Stimulated activated CD8-positive, alpha-beta memory T cell treated with anti-CD3 and anti-CD28 coated beads, Interleukin-15, amount 100 ng/mL, for 24 hours (primary cell): Measurements from ENCODE around the gene DDX1.
"Not testable (repeated sequence)": the region's sequence is repeated elsewhere in the genome, so short reads cannot be mapped to it uniquely, and the experiment has no call there.

Experiments
- DNase-seq: peaks from one replicate; pipeline ENCODE4 v3.0.0-alpha.2; 2020; ENCODE audit warnings: low read depth

DDX1 gene

DNA sequence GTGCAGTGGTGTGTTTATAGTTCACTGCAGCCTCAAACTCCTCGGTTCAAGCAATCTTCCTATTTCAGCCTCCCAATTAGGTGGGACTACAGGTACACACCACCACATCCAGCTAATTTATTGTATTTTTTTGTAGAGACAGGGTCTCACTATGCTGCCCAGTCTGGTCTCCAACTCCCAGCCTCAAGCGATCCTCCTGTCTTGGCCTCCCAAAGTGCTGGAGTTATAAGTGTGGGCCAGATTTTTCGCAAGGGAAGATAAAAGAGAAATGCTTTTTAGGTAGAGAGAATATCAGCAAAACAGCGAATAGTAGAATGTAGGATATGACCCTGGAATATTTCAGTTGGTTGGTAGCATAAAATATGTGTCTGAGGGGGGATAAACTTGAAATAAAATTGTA lies 4.3 kb downstream of the DDX1 start:
- no peak for DNase-seq

DNA sequence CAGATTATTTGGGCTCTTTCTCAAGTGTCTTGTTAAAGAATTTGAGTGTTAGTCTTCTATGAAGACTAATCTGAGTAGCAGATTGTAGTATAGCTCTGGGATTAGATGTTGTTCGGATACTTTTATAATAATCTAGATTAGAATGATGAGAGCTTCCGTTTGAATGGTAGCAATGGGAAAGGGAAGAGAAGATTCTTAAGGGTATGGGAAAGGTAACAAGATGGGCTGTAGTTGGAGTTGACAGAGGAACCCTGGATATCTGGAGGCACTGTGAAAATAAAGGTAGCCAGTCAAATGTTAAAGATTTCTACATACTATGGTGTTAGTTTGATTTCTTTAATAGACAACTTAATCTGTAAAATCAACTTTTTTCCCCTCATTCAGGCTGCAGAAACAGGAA lies 4.7 kb downstream of the DDX1 start:
- no peak for DNase-seq

- no peak for DNase-seq
These were observed 5.3 kb downstream of the DDX1 start for GRCh38 chr2:15596968-15597367.

DNA sequence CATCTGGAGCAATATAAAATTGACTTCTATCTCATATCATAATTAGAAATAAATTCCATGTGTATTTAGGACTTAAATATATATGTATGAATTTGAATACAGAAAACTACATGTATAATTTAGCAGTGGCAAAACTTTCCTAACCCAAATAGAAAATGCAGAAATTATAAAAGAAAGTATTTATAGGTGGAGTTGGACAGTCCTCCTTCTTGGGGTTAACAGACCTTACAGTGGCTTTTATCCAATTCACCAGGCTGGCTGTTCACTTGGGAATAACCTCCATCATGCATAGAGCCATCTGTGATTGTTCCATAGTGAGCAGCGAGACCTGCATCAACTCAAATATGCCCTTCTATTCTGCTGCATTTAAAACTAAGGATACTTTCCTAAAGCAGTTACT lies 8.3 kb downstream of the DDX1 start:
- no peak for DNase-seq

DNA sequence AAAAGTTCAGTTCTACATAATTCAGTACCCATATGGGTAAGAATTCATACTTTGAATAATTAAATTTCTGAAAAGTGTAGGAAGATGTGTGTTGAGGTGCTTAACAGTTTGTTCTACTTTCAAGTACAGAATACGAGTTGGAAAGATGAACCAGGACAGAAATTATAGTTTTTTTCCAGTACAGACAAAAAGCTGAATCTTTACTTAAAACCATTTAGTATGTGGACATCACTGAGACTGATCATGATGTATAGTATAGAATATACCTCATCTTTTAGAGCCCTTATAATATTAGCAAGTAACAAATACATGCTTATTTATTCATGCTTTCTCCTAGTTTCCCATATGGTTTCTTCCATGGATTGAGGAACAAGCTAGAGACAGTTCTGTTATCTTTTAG lies 10.0 kb downstream of the DDX1 start:
- DNase-seq: no peak

DNA sequence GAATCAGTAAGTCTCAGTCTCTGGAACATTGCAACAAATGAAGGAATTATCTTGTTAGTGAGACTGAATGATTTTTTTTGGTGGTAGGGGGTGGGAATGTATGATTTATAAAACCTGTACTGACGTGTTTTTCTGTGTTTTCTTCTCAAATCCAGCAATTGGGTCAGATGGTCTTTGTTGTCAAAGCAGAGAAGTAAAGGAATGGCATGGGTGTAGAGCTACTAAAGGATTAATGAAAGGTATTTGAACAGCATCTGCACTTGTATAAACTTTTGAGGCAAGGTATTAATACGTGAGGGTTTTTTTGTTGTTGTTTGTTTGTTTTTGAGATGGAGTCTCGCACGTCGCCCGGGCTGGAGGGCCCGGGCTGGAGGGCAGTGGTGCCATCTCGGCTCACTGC lies 10.7 kb downstream of the DDX1 start:
- DNase-seq: no peak

GRCh38 chr2:15603044-15603765 lies 11.5 kb downstream of the DDX1 start:
- no peak for DNase-seq

GRCh38 chr2:15603948-15604347 lies 12.3 kb downstream of the DDX1 start:
- DNase-seq: no peak

DNA sequence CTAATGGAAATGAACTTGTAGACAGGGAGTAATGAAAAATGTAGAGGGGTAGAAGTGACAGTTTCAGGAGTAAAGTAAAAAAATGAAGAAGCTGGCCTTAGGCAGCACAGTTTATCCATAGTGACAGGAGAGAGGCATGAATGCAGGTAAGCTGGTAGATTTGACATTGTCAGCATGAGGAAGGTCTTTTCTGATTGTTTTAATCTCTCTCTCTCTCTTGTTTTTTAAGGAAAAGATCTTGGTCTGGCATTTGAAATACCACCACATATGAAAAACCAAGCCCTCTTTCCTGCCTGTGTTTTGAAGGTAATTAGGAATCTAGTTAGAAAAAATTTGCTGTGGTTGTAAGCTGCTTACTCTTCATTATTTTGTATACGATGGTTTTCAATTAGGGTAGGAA lies 14.1 kb downstream of the DDX1 start:
- no peak for DNase-seq

DNA sequence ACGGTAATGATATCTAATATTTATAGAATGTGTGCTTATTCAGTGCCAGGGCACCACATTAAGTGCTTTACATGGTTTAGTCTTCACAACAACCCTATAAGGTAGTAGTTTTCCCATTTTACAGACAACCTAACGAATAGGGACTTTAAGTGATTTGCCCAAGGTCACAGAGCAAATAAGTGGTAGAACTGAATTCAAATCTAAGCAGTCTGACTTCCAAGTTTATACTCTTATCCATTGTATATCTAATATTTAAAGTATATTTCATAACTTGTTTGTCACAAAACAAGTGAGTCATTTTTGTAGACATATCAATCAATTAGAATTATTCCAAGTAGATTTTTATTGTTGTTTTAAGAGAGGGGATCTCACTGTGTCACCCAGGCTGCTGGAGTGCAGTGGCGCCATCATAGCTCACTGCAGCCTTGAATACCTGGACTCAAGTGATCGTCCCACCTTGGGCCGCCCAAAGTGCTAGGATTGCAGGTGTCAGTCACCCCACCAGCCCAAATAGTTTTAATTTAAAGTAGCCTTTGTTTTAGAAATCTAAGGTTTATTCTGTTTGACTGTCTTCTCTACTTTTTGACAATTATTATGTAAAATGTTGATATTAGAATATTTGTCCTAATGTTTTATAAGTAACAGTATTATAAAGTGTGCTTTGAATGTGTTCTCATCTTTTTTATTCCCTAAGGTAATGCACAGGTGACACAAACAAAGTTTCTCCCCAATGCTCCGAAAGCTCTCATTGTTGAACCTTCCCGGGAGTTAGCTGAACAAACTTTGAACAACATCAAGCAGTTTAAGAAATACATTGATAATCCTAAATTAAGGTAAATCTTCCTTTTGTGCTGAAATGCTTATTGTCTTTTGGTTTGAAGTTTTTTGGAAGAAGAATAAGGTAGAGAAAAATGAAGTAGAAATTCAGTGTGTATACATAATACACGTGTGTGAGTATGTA lies 15.1 kb downstream of the DDX1 start:
- DNase-seq: no peak

DNA sequence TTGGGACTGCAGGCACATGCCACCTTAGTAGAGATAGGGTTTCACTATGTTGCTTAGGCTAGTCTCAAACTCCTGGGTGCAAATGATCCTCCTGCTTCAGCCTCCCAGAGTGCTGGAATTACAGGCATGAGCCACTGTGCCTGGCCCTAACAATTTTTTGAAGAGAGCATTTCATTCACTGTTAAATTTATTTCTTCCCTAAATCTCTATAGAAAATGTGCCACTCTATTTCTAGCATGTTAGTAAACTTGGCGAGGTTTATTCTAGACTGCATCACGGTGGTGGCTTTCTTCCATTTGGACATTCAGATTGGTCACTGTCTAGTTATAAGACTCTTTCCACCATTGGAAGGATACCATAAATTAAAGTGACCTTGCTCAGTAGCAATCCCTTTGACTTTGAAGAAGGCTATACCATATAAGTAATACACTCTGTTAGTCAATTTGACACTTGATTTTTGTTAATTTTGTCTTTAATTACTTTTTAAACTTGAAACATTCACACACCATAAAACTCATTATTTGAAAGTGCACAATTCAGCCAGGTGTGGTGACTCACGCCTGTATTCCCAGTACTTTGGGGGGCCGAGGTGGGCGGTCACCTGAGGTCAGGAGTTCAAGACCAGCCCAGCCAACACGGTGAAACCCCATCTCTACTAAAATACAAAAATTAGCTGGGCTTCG lies 16.2 kb downstream of the DDX1 start:
- DNase-seq: no peak

DNA sequence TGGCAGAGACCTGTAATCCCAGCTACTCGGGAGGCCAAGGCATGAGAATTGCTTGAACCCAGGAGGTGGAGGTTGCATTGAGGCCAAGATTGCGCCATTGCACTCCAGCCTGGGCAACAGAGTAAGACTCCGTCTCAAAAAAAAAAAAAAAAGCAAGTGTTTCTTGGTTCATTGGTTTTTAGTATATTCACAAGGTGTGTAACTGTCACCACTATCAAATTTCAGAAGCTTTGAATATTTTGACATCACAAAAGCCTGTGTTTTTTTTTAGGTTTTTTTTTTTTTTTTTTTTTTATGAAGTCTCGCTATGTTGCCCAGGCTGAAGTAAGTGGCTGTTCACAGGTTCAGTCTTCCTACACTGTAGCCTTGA lies 16.7 kb downstream of the DDX1 start:
- DNase-seq: no peak

- DNase-seq: no peak
These were observed 17.8 kb downstream of the DDX1 start for GRCh38 chr2:15609341-15610042.

DNA sequence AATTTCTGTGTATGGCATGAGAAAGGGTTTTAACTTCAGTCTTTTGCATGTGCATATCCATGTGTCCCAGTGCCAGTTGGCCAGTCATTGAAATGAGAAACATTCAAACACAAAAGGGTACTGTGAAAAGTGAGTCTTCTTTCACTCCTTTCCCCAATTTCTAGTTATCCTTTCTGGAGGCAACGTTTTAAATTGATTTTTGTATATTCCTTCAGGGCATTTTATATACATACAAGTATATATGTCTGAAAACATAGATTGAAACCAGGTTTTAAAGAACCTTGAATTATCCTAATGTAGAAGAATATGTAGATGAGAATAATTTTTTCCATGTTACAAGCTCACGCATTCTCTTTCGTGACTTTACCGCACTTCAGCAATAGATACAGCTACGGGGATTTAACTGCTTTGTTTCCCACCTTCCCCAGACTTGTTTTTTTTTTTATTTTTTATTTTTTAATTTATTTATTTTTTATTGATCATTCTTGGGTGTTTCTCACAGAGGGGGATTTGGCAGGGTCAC lies 18.8 kb downstream of the DDX1 start:
- no peak for DNase-seq

DNA sequence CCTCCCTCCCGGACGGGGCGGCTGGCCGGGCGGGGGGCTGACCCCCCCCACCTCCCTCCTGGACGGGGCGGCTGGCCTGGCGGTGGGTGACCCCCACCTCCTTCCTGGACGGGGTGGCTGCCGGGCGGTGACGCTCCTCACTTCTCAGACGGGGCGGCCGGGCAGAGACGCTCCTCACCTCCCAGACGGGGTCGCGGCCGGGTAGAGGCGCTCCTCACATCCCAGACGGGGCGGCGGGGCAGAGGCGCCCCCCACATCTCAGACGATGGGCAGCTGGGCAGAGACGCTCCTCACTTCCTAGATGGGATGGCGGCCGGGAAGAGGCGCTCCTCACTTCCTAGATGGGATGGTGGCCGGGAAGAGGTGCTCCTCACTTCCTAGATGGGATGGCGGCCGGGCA lies 20.4 kb downstream of the DDX1 start:
- not testable (repeated sequence) for DNase-seq

DNA sequence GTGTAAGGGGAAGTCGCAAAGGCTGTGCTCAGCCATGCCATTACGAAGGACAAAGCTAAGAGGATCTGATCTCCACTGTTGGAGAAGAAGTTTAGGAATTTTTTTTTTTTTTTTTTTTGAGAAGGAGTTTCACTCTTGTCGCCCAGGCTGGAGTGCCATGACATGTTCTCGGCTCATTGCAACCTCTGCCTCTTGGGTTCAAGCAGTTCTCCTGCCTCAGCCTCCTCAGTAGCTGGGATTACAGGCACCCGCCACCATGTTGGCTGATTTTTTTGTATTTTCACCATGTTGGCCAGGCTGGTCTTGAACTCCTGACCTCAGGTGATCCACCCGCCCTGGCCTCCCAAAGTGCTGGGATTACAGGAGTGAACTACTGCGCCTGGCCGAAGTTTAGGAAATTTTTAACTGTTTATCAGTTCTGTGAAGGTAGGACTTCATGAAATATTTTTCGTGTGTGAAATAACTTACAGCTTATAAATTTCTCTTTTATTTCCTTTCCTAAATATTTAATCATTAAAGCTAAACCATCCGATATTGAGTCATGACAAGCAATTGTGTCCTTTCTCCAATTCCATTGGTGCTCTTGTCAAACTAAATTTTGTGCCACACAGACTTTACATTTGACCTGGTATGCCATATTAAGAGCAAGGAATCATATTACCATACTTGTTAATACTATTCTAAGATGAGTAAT lies 22.2 kb downstream of the DDX1 start:
- no peak for DNase-seq

DNA sequence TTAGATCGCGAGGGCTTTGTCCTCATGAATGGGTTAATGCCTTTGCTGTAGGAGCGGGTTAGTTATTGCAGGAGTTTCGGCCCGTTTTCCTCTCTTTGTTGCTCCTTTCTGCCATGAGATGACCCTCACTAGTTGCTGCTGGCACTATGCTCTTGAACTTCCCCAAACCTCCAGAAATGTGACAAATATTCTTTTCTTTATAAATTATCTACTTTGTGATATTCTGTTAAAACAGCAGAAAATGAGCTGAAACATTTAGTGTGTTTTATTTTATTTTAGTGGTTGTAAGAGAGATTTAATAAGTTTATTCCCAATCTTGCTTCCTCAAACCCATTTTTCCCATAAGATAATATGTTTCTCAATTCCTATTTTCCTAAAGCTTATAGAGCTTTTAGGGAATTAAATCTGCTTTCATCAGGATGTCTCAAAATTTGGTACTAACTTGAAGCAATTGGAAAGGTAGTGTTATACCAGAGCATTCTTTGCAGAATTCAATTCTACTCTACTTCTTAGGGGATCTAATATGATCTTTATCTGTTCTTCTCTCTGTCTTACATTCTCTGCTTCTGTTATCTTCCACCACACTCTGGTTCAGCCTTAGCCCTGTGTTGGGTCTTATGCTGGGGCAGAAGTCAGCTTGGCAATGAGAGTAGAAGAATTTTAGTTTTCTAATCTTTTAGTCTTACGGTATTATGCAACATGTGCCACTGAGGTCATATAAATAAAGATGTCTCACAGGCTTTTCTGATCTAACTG lies 23.1 kb downstream of the DDX1 start:
- DNase-seq: no peak

GRCh38 chr2:15615301-15615920 lies 23.7 kb downstream of the DDX1 start:
- DNase-seq: no peak

DNA sequence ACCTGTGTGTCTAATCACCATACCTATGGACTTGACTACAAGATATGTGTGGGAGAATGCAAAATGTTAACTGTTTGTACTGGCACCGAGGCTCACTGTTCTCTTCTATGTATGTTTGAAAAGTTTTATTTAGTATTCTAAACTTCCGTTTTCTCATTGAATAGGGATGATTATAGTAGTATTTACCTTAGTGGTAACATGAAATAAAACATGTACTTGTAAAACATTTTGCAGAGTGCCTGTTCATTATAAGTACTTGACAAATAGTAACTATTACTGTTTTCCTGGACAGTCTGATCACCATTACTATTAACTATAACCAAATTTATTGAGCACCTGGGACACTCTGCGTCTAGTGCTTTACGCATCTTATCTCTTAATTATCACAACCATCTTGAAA lies 24.8 kb downstream of the DDX1 start:
- no peak for DNase-seq
